Glutamatergic neuron (in vitro differentiated cells): ENCODE data around the gene XPOT. TPM values are rescaled to one million over a fixed set of nuclear protein-coding genes. Genes with fewer than 3 reads are reported as not detected.

ENCODE experiments used
- DNase-seq: peaks from one replicate; pipeline ENCODE4 v3.0.0; 2022
- H3K27ac Mint-ChIP-seq: one replicate; pipeline ENCODE4 v1.8.0; 2020; ENCODE audit warnings: mild to moderate bottlenecking, mixed read lengths, inconsistent platforms; ENCODE audit not compliant: unreplicated experiment
- H3K27me3 Mint-ChIP-seq: one replicate; pipeline ENCODE4 v1.8.0; 2020; ENCODE audit warnings: mild to moderate bottlenecking, moderate library complexity, mixed read lengths, inconsistent platforms; ENCODE audit not compliant: unreplicated experiment
- H3K36me3 Mint-ChIP-seq: one replicate; pipeline ENCODE4 v1.8.0; 2020; ENCODE audit warnings: mild to moderate bottlenecking, mixed read lengths, inconsistent platforms; ENCODE audit not compliant: unreplicated experiment
- H3K4me1 Mint-ChIP-seq: one replicate; pipeline ENCODE4 v1.8.0; 2020; ENCODE audit warnings: mild to moderate bottlenecking, low read depth, mixed read lengths, inconsistent platforms; ENCODE audit not compliant: unreplicated experiment
- H3K4me3 Mint-ChIP-seq: one replicate; pipeline ENCODE4 v1.8.0; 2020; ENCODE audit warnings: mild to moderate bottlenecking, mixed read lengths, inconsistent platforms; ENCODE audit not compliant: unreplicated experiment
- H3K9me3 Mint-ChIP-seq: one replicate; pipeline ENCODE4 v1.8.0; 2020; ENCODE audit warnings: mild to moderate bottlenecking, moderate library complexity, mixed read lengths, inconsistent platforms; ENCODE audit not compliant: unreplicated experiment
- CTCF ChIP-seq: fragments of 200-600 bp; sonication (generic); IDR thresholded peaks from one replicate; pipeline ENCODE4 v1.5.0; 2021; ENCODE audit not compliant: partially characterized antibody, unreplicated experiment
- total RNA-seq: library from RNA; stranded (reverse); fragmentation: NEBNext Ultra II Directional; extraction: Animal tissue kit (Norgen Biotek cat#: 25700); gene quantifications from one replicate; pipeline ENCODE4 v1.2.1, GENCODE V29; 2021; ENCODE audit not compliant: unreplicated experiment

XPOT gene
- total RNA-seq, 1 donor from 2014 or later = 108 TPM

GRCh38 chr12:64497484-64497883 is 93.3 kb downstream of the XPOT start:
- Mint-ChIP-seq H3K27me3 (no peaks in the 10 kb centered on the region), H3K4me1 (no peaks in the 10 kb centered on the region), H3K27ac (no peak overlapping the region), H3K36me3 (no peaks in the 10 kb centered on the region), H3K9me3 (no peaks in the 10 kb centered on the region), H3K4me3 (no peak overlapping the region)
- no peak for DNase-seq
- no peak for TF ChIP-seq CTCF

GRCh38 chr12:64497903-64498302 is 93.7 kb downstream of the XPOT start:
- Mint-ChIP-seq H3K9me3 (no peaks in the 10 kb centered on the region), H3K4me1 (no peaks in the 10 kb centered on the region), H3K4me3 (no peak overlapping the region), H3K27ac (no peak overlapping the region), H3K36me3 (no peaks in the 10 kb centered on the region), H3K27me3 (no peaks in the 10 kb centered on the region)
- no peak for TF ChIP-seq CTCF
- DNase-seq = no peak

GRCh38 chr12:64500394-64500793 is 96.2 kb downstream of the XPOT start:
- no peak overlapping the region for H3K27ac Mint-ChIP-seq
- no peaks in the 10 kb centered on the region for H3K36me3 Mint-ChIP-seq
- H3K9me3 Mint-ChIP-seq = no peaks in the 10 kb centered on the region
- no peak for TF ChIP-seq CTCF
- no peak overlapping the region for H3K4me3 Mint-ChIP-seq
- DNase-seq = no peak
- no peaks in the 10 kb centered on the region for H3K27me3 Mint-ChIP-seq
- no peaks in the 10 kb centered on the region for H3K4me1 Mint-ChIP-seq

Other genes starting within 250 kb of the XPOT start
- 3.4 TPM for gene KICS2, start 182.1 kb upstream of the XPOT start, total RNA-seq
- gene C12orf56, start 13.6 kb upstream of the XPOT start, total RNA-seq = 1.8 TPM
- 15.8 TPM for gene TBK1, start 47.7 kb downstream of the XPOT start, total RNA-seq
- 28.2 TPM for gene RASSF3, start 206.1 kb downstream of the XPOT start, total RNA-seq